HG03103 (cell line): ENCODE data around the gene CETN3.
A peak's percentile ranks its signal among the peaks of the same experiment; 100 is the strongest.

Experiments used
- ATAC-seq: cut with Tn5 transposase; IDR thresholded peaks from one replicate; pipeline ENCODE4 v1.9.1; 2021; ENCODE audit warnings: low read depth; ENCODE audit not compliant: unreplicated experiment

Gene CETN3

GRCh38 chr5:90409318-90410177 lies at the start of gene CETN3:
CETN3 (minus strand) TSS chr5:90409756; CDS start chr5:90409661, 95 bp downstream.
- peak; percentile 90 for ATAC-seq

DNA sequence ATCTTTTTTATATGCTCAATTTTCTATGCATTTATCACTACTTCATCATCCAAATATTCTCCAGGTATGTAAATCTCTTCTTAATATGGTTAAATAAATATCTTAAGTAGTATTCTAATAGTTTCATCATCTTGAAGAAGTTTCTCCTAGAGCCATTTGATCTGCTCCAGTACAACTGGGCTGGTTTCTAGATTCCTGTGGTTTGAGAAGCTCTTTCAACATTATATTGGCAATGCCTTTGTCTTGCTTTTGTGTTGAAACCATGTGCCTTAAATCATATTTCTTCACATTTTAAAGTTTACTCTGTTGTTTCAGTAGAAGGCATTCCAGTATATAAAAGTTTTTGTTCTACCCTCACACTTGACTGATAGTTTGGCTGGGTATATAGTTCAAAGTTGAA lies 37.4 kb upstream of the CETN3 start:
- no peak for ATAC-seq

DNA sequence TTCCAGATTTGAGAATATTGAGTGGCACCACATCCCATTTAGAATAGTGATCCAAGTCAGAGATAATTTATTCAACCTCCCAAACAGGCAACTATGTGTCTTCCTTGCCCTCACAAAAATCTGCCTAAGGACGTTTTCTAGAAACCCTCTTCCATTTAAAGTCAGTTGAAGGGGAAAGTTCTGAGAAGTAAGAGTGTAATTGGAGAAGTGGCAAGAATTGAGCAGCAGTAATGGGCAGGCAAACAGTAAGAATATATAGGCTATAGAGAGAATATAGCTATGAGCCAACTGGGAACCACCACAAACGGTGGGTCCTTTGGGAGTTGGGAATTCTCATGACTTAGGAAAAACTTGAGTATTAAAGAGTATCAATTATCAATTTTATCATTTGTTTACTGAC lies 31.1 kb upstream of the CETN3 start:
- ATAC-seq: no peak

- ATAC-seq: no peak
Observed at GRCh38 chr5:90438100-90438499, 28.5 kb upstream of the CETN3 start.

DNA sequence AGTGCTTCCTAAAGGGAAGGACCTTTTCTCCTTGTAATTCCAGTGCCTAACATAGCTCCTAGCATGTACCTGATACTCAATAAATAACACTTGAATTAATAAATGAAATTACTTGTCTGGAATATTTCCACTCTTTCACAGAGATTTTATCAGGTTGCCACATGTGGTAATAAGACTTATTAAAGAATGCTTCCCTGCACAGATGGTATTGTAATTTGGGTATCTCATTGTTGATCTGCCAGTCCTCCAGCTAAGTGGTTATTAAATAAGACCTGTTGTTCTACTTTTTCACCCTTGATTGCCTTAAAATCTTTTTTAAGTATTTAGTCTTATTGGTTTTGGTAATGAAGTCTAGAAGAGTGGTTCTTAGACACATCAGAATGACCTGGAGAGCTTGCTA lies 28.1 kb upstream of the CETN3 start:
- no peak for ATAC-seq

- ATAC-seq: peak; percentile 63
Observed at GRCh38 chr5:90434116-90434714, 24.7 kb upstream of the CETN3 start.

- no peak for ATAC-seq
Observed at GRCh38 chr5:90424245-90424644, 14.7 kb upstream of the CETN3 start.

DNA sequence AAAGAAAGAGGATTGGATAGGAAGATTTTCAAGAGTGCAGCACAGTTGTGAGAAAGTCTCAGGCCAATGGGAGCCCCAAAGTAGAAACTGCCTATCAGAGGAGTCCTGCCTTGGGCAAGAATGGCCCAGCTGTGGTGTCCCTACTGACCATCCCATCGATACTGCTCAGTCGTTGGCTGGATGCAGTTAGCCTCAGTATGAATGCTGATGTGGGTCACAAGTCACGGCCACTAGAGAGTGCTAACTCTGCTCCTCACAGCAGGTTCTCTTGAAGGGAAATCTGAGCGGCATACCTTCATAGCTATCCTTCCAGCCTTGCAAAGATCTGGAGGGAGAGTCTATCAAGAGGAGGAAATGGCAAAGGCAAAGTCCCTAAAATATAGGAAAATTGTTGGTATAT lies 11.6 kb upstream of the CETN3 start:
- no peak for ATAC-seq

GRCh38 chr5:90418214-90418613 lies 8.7 kb upstream of the CETN3 start:
- no peak for ATAC-seq

DNA sequence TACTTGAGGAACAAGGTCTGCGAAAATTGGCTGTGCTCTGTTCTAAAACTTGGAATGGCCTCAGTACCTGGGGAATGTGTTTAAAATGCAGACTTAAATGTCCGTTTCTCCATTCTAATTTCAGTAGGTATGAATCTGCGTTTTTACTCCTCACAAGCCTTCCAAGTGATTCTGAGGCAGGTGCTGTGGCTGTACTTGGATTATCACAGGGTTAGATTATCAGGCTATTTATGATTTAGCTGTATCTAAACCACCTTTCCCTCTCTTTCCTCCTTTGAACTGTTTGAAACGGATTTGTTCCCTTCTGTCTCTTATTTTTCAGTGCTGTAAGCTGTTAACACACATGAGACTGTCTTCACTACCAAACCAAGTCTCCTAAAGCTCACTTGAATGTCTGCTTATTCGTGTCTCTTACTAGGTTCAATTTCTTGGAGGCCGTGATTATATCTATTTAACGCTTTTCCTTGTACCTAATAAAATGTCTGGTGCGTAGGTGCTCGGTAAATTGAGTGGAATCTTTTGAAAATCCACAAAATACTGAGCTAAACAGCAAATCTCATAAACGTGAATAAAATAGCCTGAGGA lies 714 bp upstream of the CETN3 start:
- no peak for ATAC-seq

DNA sequence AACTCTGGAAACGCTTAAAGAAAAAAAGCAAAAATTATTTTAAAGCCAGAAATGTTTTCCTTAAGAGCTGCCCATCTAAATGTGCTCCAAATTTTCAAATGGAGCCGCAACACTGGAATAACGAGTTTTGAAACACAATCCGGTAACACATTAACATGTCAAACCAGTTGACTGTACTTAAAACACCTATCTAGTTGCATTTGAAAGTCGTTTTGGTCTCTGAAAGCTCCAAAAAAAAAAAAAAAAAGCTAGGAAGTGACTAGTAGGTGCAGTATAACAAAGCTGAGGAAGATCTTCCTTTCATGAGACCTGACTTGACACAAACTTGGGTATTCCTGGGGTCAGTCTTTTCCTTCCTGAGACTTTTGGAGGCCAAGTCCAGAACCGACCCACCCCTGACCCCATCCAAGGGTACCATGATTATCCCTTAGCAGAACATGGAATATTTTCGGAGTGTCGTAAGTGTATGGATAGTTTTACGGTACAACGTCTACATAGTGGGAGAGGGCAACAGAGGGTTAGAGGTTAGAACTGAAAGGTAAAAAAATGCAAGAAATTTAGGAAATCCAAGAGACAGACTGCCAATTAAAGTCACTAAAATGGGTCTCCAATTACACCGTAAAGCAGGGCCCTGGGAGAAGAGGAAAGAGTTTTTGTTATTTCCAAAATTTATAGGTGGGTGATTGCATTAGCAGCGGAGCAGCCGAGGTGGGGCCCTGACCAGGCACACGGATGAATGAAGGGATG lies 812 bp downstream of the CETN3 start:
- ATAC-seq: peak; percentile 2

GRCh38 chr5:90406466-90406865 lies 3.1 kb downstream of the CETN3 start:
- ATAC-seq: no peak

- ATAC-seq: no peak
Observed at GRCh38 chr5:90402521-90403255, 6.9 kb downstream of the CETN3 start.

DNA sequence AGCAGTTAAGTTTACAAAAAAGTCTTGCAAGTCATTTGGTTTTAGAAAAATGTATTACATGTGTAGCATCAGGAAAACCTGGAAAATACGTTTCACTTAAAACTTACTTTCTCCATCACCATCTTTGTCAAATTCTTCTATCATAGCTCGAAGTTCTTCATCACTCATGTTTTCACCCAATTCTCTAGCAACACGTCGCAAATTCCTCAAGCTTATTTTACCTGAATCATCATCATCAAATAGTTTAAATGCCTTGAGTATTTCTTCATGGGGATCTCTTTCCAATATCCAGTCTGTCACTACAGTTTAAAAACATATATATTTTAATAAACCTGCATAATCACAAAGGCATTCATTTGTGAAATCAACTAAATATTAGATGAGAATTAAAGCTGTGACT lies 10.3 kb downstream of the CETN3 start:
- ATAC-seq: no peak

GRCh38 chr5:90398726-90399125 lies 10.8 kb downstream of the CETN3 start:
- no peak for ATAC-seq

GRCh38 chr5:90395005-90395404 lies 14.6 kb downstream of the CETN3 start:
- ATAC-seq: no peak

- ATAC-seq: no peak
Observed at GRCh38 chr5:90390928-90391327, 18.6 kb downstream of the CETN3 start.

GRCh38 chr5:90390326-90390725 lies 19.2 kb downstream of the CETN3 start:
- ATAC-seq: no peak

DNA sequence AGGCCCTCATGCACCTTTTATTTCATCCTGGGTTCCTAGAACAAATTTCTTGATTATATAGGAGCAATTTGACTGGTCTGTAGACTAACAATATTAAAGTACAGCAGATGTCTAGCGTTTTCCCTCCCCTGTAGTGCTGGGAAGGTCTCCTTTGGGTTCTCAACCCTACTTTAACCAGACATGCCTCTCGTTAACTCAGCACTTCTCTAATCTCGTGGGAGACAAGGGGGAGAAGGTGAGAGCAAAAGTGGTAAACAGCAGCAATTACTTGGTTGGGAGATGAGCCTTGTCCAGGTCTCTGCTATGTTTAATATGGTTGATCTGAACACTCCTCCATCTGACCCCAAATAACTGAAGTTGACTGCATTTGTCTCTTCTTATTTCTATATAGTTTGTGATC lies 22.0 kb downstream of the CETN3 start:
- ATAC-seq: no peak

- ATAC-seq: no peak
Observed at GRCh38 chr5:90386099-90386710, 23.4 kb downstream of the CETN3 start.
